Adrenal gland (tissue), 5 donors: ENCODE measurements around the gene KCNK5.

Experiments used
- POLR2A ChIP-seq, 2 donors: fragments of 450-650 bp; IDR thresholded peaks; one replicate each; pipeline ENCODE4 v1.6.1; 2017; ENCODE audit warnings: antibody characterized with exemption in 2 of 2, mild to moderate bottlenecking in 2 of 2, moderate library complexity in 1 of 2
- TF ChIP-seq, protein P1 (sequence below), 6 experiments: fragments of 450-650 bp in 4 of 6; fragments of 200-600 bp in 2 of 6; sonication (generic) in 1 of 6; IDR thresholded peaks; 1 replicate in 5 of 6; 2 replicates in 1 of 6; pipeline versions ENCODE4 v1.5.1 to v1.8.0; 2016 to 2021; ENCODE audit warnings: antibody characterized with exemption in 6 of 6, mild to moderate bottlenecking in 2 of 6, moderate library complexity in 1 of 6
- donor health status: DM: no; HTN: no; CAD: no.

DNA sequence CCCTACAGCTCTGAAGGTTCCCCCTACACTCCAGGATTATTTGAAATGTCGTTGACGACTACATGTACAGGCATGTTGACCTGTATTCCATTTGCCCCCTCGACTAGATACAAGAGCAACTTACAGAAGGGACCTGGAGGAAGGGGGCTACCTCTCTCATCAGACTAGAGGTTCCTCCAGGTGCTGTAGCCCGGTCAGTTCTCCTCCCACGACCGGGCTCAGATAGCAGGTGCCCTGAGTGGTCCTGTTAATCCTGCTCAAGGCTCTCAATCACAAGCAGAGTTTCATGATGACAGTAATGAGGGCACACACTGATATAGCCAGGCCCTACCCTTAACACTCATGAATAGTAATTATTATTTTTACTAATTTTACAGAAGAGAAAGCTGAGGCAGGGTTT lies 36.5 kb downstream of the KCNK5 start:
- TF ChIP-seq, protein P1, sequence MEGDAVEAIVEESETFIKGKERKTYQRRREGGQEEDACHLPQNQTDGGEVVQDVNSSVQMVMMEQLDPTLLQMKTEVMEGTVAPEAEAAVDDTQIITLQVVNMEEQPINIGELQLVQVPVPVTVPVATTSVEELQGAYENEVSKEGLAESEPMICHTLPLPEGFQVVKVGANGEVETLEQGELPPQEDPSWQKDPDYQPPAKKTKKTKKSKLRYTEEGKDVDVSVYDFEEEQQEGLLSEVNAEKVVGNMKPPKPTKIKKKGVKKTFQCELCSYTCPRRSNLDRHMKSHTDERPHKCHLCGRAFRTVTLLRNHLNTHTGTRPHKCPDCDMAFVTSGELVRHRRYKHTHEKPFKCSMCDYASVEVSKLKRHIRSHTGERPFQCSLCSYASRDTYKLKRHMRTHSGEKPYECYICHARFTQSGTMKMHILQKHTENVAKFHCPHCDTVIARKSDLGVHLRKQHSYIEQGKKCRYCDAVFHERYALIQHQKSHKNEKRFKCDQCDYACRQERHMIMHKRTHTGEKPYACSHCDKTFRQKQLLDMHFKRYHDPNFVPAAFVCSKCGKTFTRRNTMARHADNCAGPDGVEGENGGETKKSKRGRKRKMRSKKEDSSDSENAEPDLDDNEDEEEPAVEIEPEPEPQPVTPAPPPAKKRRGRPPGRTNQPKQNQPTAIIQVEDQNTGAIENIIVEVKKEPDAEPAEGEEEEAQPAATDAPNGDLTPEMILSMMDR (IDR thresholded peaks at IDR 0.05) = no peak
- TF ChIP-seq POLR2A (IDR thresholded peaks at IDR 0.05) = no peak
